ENCODE data around the gene TSPAN16.

The TSPAN16 gene

GRCh38 chr19:11268783-11269267, 27.1 kb upstream of the TSPAN16 start:
- no peak for DNase-seq (ENCODE audit: low read depth in 2 of 2)

GRCh38 chr19:11269408-11269807, 26.6 kb upstream of the TSPAN16 start:
- no peak for DNase-seq (ENCODE audit: low read depth in 2 of 2)

GRCh38 chr19:11273296-11273695, 22.7 kb upstream of the TSPAN16 start:
- no peak for DNase-seq (ENCODE audit: low read depth in 2 of 2)

- DNase-seq (ENCODE audit: low read depth in 2 of 2) = no peak
Measured at GRCh38 chr19:11273989-11274388, 22.0 kb upstream of the TSPAN16 start.

DNA sequence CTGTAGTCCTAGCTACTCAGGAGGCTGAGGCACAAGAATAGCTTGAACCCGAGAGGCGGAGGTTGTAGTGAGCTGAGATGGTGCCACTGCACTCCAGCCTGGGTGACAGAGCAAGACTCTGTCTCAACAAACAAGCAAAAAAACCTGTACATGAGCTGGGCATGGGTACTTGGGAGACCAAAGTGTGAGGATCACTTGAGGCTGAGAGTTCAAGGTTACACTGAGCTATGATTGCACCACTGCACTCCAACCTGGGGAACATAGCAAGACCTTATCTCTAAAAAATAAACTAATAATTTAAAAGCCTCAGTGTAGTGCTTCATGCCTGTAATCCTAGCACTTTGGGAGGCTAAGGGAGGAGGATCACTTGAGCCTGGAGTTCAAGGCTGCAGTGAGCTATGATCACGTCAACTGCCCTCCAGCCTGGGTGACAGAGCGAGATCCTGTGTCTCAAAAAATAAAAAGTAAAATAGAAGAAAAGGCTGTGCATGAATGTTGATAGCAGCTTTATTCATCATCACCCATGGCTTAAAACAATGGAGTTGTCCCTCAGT, 21.4 kb upstream of the TSPAN16 start:
- DNase-seq (ENCODE audit: low read depth in 2 of 2) = no peak

- no peak for DNase-seq (ENCODE audit: low read depth in 2 of 2)
Measured at GRCh38 chr19:11278670-11279069, 17.3 kb upstream of the TSPAN16 start.

DNA sequence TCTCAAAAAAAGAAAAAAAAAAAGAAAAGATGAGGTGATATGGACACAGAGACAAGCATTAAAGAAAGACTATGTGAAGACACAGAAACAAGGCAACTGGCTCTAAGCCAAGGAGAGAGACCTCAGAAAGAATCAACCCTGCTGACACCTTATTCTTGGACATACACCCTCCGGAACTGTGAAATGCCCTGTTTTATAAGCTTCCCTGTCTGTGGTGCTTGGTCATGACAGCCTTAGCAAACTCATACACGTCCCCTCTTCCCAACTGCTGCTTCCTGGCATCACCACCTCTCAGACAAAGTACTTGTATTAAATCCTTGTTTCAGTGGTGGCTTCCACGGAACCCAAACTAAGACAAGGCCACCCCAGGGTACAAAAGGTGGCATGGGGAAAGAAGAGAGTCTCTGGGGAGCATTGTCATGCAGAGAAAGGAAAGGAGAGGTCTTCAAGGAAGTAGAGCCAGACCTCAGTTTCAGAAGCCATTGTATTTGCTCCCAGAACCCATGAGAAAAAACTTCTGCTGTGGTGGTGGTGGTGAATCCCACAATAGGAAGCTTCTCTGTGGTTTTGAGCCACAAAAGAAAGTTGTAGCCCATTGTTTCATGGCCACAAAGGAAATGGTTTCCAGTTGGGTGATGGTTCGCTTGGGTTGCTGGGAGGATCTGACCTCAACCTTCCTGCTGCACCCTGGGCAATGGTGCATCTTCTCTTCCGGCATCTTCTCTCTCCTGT, 16.3 kb upstream of the TSPAN16 start:
- peak in 1 of 2 experiments; percentile 14 for DNase-seq (ENCODE audit: low read depth in 2 of 2)

GRCh38 chr19:11281356-11282049, 14.5 kb upstream of the TSPAN16 start:
- no peak for DNase-seq (ENCODE audit: low read depth in 2 of 2)

DNA sequence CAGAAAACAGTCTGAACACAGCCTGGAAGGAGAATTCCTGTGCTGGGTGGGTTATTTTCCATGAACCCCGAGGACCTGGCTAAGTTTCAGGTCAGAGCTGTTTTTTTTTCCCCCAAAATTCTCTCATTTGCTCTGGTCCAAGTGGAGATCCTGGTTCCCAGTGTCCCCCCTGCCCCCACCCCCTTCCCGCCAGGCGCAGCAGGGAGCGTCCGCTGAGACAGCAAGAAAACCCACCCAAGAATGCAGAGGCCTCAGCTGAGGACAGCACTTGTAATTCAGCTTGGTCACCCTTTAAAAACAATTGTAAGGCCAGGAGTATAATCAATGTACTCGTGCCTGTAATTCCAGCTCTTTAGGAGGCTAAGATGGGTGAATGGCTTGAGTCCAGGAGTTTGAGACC, 11.4 kb upstream of the TSPAN16 start:
- no peak for DNase-seq (ENCODE audit: low read depth in 2 of 2)

- DNase-seq (ENCODE audit: low read depth in 2 of 2) = no peak
Measured at GRCh38 chr19:11286312-11286974, 9.5 kb upstream of the TSPAN16 start.

- no peak for DNase-seq (ENCODE audit: low read depth in 2 of 2)
Measured at GRCh38 chr19:11288349-11288748, 7.6 kb upstream of the TSPAN16 start.

- DNase-seq (ENCODE audit: low read depth in 2 of 2) = no peak
Measured at GRCh38 chr19:11290256-11290655, 5.7 kb upstream of the TSPAN16 start.

- DNase-seq (ENCODE audit: low read depth in 2 of 2) = no peak
Measured at GRCh38 chr19:11291415-11291814, 4.5 kb upstream of the TSPAN16 start.

DNA sequence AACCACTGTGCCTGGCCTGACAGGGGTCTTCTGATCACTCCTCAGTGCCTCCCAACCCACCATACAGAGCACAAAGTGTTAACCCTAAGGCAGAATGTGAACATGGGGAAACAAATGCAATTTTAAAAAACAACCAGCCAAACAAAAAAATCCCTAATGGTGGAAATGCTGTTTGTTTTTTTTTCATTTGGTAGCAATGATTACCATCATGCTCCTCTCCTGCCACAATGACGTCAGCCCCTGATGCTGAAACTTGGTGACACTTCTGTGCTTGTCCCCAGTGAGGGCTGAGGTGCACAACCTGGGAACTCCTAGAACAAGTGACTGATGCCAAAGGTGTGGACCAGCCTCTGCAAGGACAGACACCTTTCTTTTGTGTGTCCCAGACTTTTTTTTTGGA, 4.0 kb upstream of the TSPAN16 start:
- DNase-seq (ENCODE audit: low read depth in 2 of 2) = no peak

GRCh38 chr19:11293433-11294389, 2.2 kb upstream of the TSPAN16 start:
- peak; percentile 67 to 83 for DNase-seq (ENCODE audit: low read depth in 2 of 2)

DNA sequence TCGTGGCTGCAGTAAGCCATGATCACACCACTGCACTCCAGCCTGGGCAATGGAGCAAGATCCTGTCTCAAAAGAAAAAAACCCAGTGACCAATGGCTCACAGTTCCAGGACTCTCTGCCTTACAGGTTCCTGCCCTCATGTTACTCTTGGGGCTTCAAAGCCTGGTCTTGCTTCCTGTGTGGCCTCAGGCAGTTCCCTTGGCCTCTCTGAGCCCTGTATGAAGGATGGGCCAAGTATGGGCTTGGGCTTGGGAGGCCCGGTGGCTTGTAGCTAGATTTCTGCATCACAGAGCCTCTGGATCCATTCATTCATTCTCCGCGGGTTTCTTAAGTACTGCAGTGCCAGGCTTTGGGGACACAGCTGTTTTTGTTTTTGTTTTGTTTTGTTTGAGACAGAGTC, 780 bp upstream of the TSPAN16 start:
- DNase-seq (ENCODE audit: low read depth in 2 of 2) = no peak

- DNase-seq (ENCODE audit: low read depth in 2 of 2) = no peak
Measured at GRCh38 chr19:11296264-11296663, 304 bp downstream of the TSPAN16 start.

DNA sequence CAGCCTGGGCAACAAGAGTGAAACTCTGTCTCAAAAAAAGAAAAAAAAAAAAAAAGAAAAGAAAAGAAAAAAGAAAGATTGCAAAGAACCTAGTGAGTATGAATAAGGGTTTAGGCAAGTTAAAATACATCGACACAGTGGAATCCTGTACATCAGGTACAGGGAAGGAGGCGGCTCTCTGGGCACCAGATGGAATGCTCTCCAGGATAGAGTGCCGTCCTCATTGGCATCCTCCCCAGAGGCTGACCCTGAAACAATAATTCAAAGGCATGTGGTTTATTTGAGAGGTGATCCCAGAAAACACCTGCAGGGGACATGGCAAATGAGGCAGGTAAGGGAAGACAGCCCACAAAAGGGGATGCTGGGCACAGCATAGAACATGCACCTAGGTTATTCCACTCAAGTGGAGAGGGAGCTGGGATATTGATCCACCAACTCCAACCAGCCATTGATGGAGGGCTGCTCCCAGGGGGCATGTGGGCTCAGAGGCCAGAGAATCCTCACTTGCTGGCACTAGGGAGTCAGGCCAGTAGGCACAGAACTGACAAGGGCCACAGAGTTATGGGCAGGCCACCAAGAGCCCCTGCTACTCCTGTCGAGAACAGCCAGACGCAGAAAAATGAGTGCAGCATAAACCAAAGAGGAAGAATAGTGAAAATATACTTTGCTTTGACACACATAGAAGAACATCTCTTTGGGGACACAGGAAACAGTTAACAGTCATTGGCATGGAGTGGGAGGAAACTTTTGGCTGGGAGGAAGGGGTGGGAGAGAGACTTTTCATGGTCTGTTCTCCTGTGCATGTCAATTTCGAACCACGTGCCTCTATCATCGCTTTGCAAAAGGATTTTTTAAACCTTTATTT, 4.2 kb downstream of the TSPAN16 start:
- no peak for DNase-seq (ENCODE audit: low read depth in 2 of 2)

GRCh38 chr19:11300811-11301120, 4.8 kb downstream of the TSPAN16 start:
- DNase-seq (ENCODE audit: low read depth in 2 of 2) = no peak

DNA sequence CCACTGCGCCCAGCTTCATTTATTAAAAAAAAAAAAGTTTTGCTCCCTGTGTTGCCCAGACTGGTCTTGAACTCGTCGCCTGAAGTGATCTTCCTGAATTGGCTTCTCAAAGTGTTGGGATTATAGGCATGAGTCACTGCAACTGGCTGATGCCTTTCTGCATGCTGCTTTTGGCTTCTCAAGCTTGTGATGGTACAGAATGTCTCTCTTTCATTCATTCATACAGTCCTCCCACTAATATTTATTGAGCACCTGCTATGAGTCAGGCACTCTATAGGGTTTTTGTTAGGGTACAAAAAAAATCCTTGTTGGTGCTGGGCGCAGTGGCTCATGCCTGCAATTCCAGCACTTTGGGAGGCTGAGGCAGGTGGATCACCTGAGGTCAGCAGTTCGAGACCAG, 9.0 kb downstream of the TSPAN16 start:
- DNase-seq (ENCODE audit: low read depth in 2 of 2) = no peak

DNA sequence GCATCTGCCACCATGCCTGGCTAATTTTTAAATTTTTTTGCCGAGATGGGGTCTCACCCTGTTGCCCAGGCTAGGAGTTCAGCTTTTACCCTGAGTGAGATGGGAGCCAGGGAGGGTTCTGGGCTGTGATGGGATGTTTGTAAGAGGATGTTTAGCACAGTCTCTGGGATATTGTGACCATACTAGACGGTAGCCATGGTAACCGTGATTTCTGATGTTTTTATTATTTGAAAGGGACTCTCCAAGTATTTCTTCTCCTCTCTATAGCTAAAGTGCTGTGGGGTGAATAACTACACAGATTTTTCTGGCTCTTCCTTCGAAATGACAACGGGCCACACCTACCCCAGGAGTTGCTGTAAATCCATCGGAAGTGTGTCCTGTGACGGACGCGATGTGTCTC, 10.4 kb downstream of the TSPAN16 start:
- DNase-seq (ENCODE audit: low read depth in 2 of 2) = no peak
